Cardiac muscle cell (in vitro differentiated cells and primary cell): Measurements from ENCODE around the gene SYT9. TPM values are rescaled to one million over a fixed set of nuclear protein-coding genes. Genes with fewer than 3 reads are reported as not detected.

Experiments
- DNase-seq, 2 donors: peaks; one replicate each; pipeline versions ENCODE4 v3.0.0 to v3.0.0-alpha.2; 2010 to 2017; ENCODE audit warnings: low read depth in 1 of 2, low spot score in 1 of 2
- H3K27ac ChIP-seq: fragments of 200-600 bp; sonication (generic); 2 replicates; pipeline ENCODE4 v1.5.1; 2016
- H3K27me3 ChIP-seq: fragments of 200-600 bp; sonication (generic); 2 replicates; pipeline ENCODE4 v1.6.0; 2016; ENCODE audit warnings: control low read depth
- H3K36me3 ChIP-seq: fragments of 200-600 bp; sonication (generic); 2 replicates; pipeline ENCODE4 v1.5.1; 2016; ENCODE audit warnings: control low read depth
- H3K4me1 ChIP-seq: fragments of 200-600 bp; sonication (generic); 2 replicates; pipeline ENCODE4 v1.8.1; 2017; ENCODE audit warnings: low read depth, mild to moderate bottlenecking, mixed run types
- H3K4me3 ChIP-seq: fragments of 200-600 bp; sonication (generic); 2 replicates; pipeline ENCODE4 v1.5.1; 2016; ENCODE audit warnings: mild to moderate bottlenecking
- H3K9me3 ChIP-seq: fragments of 200-600 bp; sonication (generic); 2 replicates; pipeline ENCODE4 v1.5.1; 2017; ENCODE audit warnings: low read depth, mild to moderate bottlenecking, control low read depth
- polyA plus RNA-seq: library from polyadenylated mRNA; unstranded; fragments of >200 nt; fragmentation: Nextera tagmentation; extraction: Ambion mirVana; gene quantifications from 2 replicates; pipeline ENCODE4 v1.2.1, GENCODE V29; 2016
- total RNA-seq: library from RNA; depleted of rRNA; stranded (reverse); fragments of >200 nt; gene quantifications from 2 replicates; pipeline ENCODE4 v1.2.3, GENCODE V29; 2016
- TF ChIP-seq, protein P1 (sequence below): IDR thresholded peaks from 2 replicates; pipeline ENCODE4 v1.5.1; 2012; ENCODE audit warnings: low read depth, mild to moderate bottlenecking, low read length

Gene SYT9
- total and polyA plus RNA-seq, 2 experiments from 2014 or later: 1.3 to 2.2 TPM

DNA sequence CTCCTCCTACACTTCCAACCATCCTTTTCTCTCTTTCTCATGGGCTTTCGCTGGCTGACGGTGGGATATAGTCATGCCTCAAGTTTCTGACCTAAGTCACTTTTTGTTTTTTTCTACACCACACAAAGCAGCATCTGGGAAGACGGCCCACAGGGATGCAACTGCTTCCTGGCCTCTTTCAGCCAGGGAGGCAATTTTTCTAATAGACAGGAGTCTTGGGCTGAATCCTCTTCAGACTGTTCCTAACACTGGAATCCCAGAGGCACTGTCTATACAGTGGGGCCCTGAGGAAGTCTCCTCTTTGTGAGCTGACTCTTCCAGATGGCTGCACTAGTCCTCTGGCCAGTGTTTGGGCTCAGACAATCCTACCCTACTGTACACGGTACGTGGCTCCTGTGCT lies 193.9 kb downstream of the SYT9 start:
- Histone ChIP-seq H3K27ac (no peak overlapping the region), H3K4me1 (peaks cover 3% of the 10 kb centered on the region), H3K27me3 (no peaks in the 10 kb centered on the region), H3K36me3 (no peaks in the 10 kb centered on the region), H3K9me3 (no peaks in the 10 kb centered on the region), H3K4me3 (no peak overlapping the region)
- TF ChIP-seq, protein P1, sequence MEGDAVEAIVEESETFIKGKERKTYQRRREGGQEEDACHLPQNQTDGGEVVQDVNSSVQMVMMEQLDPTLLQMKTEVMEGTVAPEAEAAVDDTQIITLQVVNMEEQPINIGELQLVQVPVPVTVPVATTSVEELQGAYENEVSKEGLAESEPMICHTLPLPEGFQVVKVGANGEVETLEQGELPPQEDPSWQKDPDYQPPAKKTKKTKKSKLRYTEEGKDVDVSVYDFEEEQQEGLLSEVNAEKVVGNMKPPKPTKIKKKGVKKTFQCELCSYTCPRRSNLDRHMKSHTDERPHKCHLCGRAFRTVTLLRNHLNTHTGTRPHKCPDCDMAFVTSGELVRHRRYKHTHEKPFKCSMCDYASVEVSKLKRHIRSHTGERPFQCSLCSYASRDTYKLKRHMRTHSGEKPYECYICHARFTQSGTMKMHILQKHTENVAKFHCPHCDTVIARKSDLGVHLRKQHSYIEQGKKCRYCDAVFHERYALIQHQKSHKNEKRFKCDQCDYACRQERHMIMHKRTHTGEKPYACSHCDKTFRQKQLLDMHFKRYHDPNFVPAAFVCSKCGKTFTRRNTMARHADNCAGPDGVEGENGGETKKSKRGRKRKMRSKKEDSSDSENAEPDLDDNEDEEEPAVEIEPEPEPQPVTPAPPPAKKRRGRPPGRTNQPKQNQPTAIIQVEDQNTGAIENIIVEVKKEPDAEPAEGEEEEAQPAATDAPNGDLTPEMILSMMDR: no peak
- no peak for DNase-seq

DNA sequence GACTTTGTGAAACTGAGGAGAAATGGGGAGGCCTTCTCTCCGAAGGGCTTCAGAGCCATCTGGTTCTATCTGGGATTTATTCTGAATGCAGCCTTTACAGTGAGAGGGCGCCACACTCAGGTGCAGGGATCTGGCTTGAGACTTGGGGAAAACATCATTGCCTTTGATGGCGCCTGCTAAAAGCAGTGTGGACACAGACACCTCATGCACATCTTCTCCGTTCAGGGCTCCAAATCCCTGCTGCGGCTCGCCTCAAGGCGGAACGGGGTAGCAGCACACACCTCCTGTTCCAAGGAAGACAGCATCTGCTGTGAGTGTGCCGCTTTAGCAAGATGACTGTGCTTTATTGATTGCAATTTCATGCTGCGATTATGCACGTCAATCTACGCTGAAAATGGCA lies 196.5 kb downstream of the SYT9 start:
- peak in 1 of 2 donors; percentile 30 for DNase-seq
- TF ChIP-seq, protein P1: no peak
- Histone ChIP-seq H3K27ac (no peak overlapping the region), H3K27me3 (no peaks in the 10 kb centered on the region), H3K4me1 (peaks cover 9% of the 10 kb centered on the region), H3K4me3 (no peak overlapping the region), H3K36me3 (no peaks in the 10 kb centered on the region), H3K9me3 (no peaks in the 10 kb centered on the region)

DNA sequence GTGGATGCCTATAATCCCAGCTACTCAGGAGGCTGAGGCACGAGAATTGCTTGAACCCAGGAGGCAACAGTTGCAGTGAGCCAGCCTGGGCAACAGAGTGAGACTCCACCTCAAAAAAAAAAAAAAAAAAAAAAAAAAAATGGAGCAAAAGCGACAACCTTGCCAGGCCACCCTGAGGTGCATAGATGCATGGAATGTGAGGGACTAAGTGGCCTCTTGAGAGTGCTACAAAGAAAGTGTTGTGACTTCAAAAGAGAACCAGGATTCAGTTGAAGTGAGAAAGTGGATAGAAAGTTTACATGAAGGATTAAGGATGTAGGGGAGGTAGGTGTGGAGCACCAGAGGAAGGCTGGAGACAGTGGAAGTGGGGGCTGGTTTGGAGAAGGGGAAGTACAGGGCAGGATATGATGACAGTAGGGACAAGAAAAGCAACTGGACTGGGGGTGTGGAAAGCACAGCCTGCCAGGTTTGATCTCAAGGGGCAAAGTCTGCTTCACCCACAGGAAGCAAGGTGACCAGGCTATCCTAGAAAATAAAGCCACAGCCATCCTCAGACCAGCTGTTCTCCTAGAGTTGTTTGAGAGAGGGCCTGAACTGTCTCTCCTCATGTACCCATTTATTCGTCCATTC lies 197.6 kb downstream of the SYT9 start:
- Histone ChIP-seq H3K4me1 (peaks cover 9% of the 10 kb centered on the region), H3K4me3 (no peak overlapping the region), H3K9me3 (no peaks in the 10 kb centered on the region), H3K36me3 (no peaks in the 10 kb centered on the region), H3K27me3 (no peaks in the 10 kb centered on the region), H3K27ac (no peak overlapping the region)
- TF ChIP-seq, protein P1: no peak
- peak in 1 of 2 donors; percentile 50 for DNase-seq

DNA sequence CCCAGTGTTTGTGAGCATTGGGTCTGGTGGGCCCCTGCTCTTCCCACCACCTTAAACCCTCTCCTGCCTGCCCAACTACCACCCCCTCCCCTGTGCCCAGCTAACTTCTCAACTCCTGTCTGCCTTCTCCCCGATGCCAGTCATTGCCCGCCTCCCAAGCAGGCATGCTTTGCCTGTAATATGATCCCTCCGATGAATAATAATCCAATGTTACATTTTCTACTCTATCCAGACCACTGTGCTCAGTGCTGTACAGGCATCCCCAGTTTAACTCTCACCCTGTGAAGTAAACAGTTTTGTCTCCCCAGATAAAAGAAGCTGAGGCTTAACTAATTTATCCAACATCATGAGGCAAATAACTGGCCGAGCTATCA lies 198.1 kb downstream of the SYT9 start:
- TF ChIP-seq, protein P1: no peak
- Histone ChIP-seq H3K36me3 (no peaks in the 10 kb centered on the region), H3K4me3 (no peak overlapping the region), H3K9me3 (no peaks in the 10 kb centered on the region), H3K27ac (no peak overlapping the region), H3K4me1 (peaks cover 9% of the 10 kb centered on the region), H3K27me3 (no peaks in the 10 kb centered on the region)
- DNase-seq: no peak

DNA sequence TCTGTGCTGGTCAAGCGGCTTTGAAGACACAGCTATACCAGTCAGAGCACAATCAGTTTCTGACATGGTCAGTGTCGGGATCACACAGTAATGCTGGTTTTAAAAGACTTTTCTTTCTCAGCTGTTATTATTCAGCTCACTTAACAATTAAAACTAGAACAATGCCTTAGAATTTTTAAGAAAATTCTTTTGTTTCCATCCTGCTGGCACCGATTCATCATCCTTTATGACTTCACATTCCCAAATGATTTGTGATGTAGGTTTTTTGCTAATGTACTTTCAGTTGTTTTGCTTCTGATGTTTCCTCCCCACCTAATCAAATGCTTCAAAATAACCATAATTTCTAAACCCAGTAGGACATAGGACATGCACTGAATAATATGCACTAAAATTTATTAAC lies 199.1 kb downstream of the SYT9 start:
- Histone ChIP-seq H3K27me3 (no peaks in the 10 kb centered on the region), H3K9me3 (no peaks in the 10 kb centered on the region), H3K4me3 (no peak overlapping the region), H3K4me1 (peaks cover 9% of the 10 kb centered on the region), H3K36me3 (no peaks in the 10 kb centered on the region), H3K27ac (no peak overlapping the region)
- no peak for DNase-seq
- TF ChIP-seq, protein P1: no peak
